Endodermal cell (in vitro differentiated cells): ENCODE measurements around the gene NDNF. TPM values are rescaled to one million over a fixed set of nuclear protein-coding genes. Genes with fewer than 3 reads are reported as not detected.

ENCODE experiments used
- DNase-seq: peaks from one replicate; pipeline ENCODE4 v3.0.0-alpha.2; 2017
- H3K27ac ChIP-seq: 2 replicates; pipeline ENCODE4 v1.5.1; 2013; ENCODE audit warnings: mild to moderate bottlenecking, low read depth, low read length, moderate library complexity
- H3K27me3 ChIP-seq: 2 replicates; pipeline ENCODE4 v1.6.1; 2013; ENCODE audit warnings: mild to moderate bottlenecking, low read length, moderate library complexity; ENCODE audit not compliant: insufficient read depth, control insufficient read depth, poor library complexity, severe bottlenecking
- H3K36me3 ChIP-seq: 2 replicates; pipeline ENCODE4 v1.7.0; 2013; ENCODE audit warnings: mild to moderate bottlenecking, low read length, moderate library complexity; ENCODE audit not compliant: control insufficient read depth, insufficient read depth
- H3K4me1 ChIP-seq: one replicate; pipeline ENCODE4 v1.7.0; 2013; ENCODE audit warnings: low read length; ENCODE audit not compliant: control insufficient read depth, insufficient read depth
- H3K4me3 ChIP-seq: 2 replicates; pipeline ENCODE4 v1.5.1; 2013; ENCODE audit warnings: mild to moderate bottlenecking, low read length, moderate library complexity
- H3K9ac ChIP-seq: 2 replicates; pipeline ENCODE4 v1.6.1; 2013; ENCODE audit warnings: mild to moderate bottlenecking, low read length, moderate library complexity; ENCODE audit not compliant: poor library complexity, severe bottlenecking; ENCODE audit errors: extremely low read depth
- H3K9me3 ChIP-seq: 2 replicates; pipeline ENCODE4 v1.6.1; 2013; ENCODE audit warnings: mild to moderate bottlenecking, low read length, moderate library complexity; ENCODE audit not compliant: control insufficient read depth
- H3K27ac Mint-ChIP-seq: 2 replicates; pipeline ENCODE4 v1.8.0; 2020; ENCODE audit warnings: mixed read lengths
- H3K27me3 Mint-ChIP-seq: 2 replicates; pipeline ENCODE4 v1.8.0; 2021; ENCODE audit warnings: mild to moderate bottlenecking, mixed read lengths; ENCODE audit not compliant: insufficient read depth
- H3K36me3 Mint-ChIP-seq: 2 replicates; pipeline ENCODE4 v1.8.0; 2020; ENCODE audit warnings: low read depth, mixed read lengths
- H3K4me1 Mint-ChIP-seq: 2 replicates; pipeline ENCODE4 v1.8.0; 2020; ENCODE audit warnings: mixed read lengths
- H3K4me3 Mint-ChIP-seq: 2 replicates; pipeline ENCODE4 v1.8.0; 2020; ENCODE audit warnings: mild to moderate bottlenecking, moderate library complexity, mixed read lengths
- H3K9me3 Mint-ChIP-seq: 2 replicates; pipeline ENCODE4 v1.8.0; 2020; ENCODE audit warnings: mild to moderate bottlenecking, mixed read lengths
- WGBS, 2 experiments: methylation state at CpG; one replicate each; pipeline versions ENCODE4 v1.1.5 to v1.1.7; 2013; ENCODE audit warnings: missing lambda C conversion rate in 2 of 2, mixed read lengths in 1 of 2; ENCODE audit not compliant: insufficient coverage in 1 of 2, insufficient read length in 1 of 2; 5-methylcytosine and 5-hydroxymethylcytosine counted together
- total RNA-seq, 2 donors: library from RNA; stranded (reverse); fragmentation: NEBNext Ultra II Directional in 1 of 2; extraction: Animal tissue kit (Norgen Biotek cat#: 25700) in 1 of 2; gene quantifications; 2 replicates in 1 of 2; 3 replicates in 1 of 2; pipeline ENCODE4 v1.2.1, GENCODE V29; 2021
- TF ChIP-seq, protein P1 (sequence below): fragments of 200-600 bp; sonication (generic); conservative IDR thresholded peaks from 2 replicates; pipeline ENCODE4 v1.5.0; 2021; ENCODE audit warnings: antibody characterized with exemption, mild to moderate bottlenecking

NDNF gene
- total RNA-seq, 2 donors from 2014 or later: 2.4 to 3.6 TPM

DNA sequence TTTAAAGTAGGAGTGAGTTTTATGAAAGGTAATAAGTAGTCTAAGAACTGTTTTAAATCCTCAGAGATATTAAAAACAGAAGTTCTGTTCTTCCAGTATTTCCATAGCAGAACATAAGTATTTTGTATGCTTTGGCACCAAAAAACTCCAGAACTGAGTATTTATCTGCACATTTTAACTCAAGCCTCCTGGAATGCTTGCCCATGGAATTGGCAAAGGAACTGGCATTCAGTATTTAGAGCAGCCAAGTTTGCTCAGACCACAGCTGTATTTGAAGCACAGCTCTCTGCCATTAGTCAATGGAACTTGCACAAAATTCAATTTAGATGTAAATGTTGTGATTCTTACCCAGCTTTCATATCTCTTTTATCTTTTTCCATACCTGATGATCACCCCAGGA is 42.2 kb downstream of the NDNF start:
- H3K27ac ChIP-seq: no peak overlapping the region
- DNase-seq: no peak
- H3K4me3 Mint-ChIP-seq: no peak overlapping the region
- no peak overlapping the region for H3K27ac Mint-ChIP-seq
- H3K36me3 ChIP-seq: no peaks in the 10 kb centered on the region
- H3K4me1 ChIP-seq: no peaks in the 10 kb centered on the region
- TF ChIP-seq, protein P1, sequence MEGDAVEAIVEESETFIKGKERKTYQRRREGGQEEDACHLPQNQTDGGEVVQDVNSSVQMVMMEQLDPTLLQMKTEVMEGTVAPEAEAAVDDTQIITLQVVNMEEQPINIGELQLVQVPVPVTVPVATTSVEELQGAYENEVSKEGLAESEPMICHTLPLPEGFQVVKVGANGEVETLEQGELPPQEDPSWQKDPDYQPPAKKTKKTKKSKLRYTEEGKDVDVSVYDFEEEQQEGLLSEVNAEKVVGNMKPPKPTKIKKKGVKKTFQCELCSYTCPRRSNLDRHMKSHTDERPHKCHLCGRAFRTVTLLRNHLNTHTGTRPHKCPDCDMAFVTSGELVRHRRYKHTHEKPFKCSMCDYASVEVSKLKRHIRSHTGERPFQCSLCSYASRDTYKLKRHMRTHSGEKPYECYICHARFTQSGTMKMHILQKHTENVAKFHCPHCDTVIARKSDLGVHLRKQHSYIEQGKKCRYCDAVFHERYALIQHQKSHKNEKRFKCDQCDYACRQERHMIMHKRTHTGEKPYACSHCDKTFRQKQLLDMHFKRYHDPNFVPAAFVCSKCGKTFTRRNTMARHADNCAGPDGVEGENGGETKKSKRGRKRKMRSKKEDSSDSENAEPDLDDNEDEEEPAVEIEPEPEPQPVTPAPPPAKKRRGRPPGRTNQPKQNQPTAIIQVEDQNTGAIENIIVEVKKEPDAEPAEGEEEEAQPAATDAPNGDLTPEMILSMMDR: no peak
- no peaks in the 10 kb centered on the region for H3K9me3 Mint-ChIP-seq
- H3K27me3 Mint-ChIP-seq: no peaks in the 10 kb centered on the region
- no peaks in the 10 kb centered on the region for H3K27me3 ChIP-seq
- no peaks in the 10 kb centered on the region for H3K36me3 Mint-ChIP-seq
- no peak overlapping the region for H3K4me3 ChIP-seq
- no peak overlapping the region for H3K9ac ChIP-seq
- no peaks in the 10 kb centered on the region for H3K4me1 Mint-ChIP-seq
- no peaks in the 10 kb centered on the region for H3K9me3 ChIP-seq

DNA sequence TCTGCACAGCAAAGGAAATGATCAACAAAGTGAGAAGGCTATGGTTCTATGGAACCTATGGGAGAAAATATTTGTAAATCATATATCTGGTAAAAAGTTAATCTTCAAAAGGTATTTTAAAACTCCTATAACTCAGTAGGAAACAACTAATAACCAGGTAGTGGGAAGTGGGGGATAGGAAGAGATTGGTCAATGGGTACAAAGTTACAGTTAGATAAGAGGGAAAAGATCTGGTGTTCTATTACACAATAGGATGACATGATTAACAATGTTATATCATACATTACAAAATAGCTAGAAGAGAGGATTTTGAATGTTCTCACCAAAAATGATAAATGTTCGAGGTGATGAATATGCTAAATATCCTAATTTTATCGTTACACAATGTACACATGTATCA is 46.3 kb downstream of the NDNF start:
- Histone ChIP-seq H3K9me3 (no peaks in the 10 kb centered on the region), H3K36me3 (no peaks in the 10 kb centered on the region), H3K4me3 (no peak overlapping the region), H3K4me1 (no peaks in the 10 kb centered on the region), H3K9ac (no peak overlapping the region), H3K27ac (no peak overlapping the region), H3K27me3 (no peaks in the 10 kb centered on the region)
- Mint-ChIP-seq H3K27me3 (no peaks in the 10 kb centered on the region), H3K36me3 (no peaks in the 10 kb centered on the region), H3K27ac (no peak overlapping the region), H3K9me3 (no peaks in the 10 kb centered on the region), H3K4me3 (no peak overlapping the region), H3K4me1 (peaks cover 7% of the 10 kb centered on the region)
- DNase-seq: no peak
- 83% methylated on average over 1 of the region's 2 CpGs; no CpG with 5 or more reads in 1 of the 2 experiments for WGBS, 2 experiments
- TF ChIP-seq, protein P1: no peak

- Histone ChIP-seq H3K9me3 (no peaks in the 10 kb centered on the region), H3K4me1 (no peaks in the 10 kb centered on the region), H3K4me3 (no peak overlapping the region), H3K36me3 (no peaks in the 10 kb centered on the region), H3K9ac (no peak overlapping the region), H3K27me3 (no peaks in the 10 kb centered on the region), H3K27ac (no peak overlapping the region)
- Mint-ChIP-seq H3K36me3 (no peaks in the 10 kb centered on the region), H3K4me3 (no peak overlapping the region), H3K4me1 (peaks cover 7% of the 10 kb centered on the region), H3K27ac (no peak overlapping the region), H3K27me3 (no peaks in the 10 kb centered on the region), H3K9me3 (no peaks in the 10 kb centered on the region)
- DNase-seq: no peak
- WGBS, 2 experiments: no CpG with 5 or more reads among the region's 3 CpGs
- TF ChIP-seq, protein P1: no peak
These were observed 46.8 kb downstream of the NDNF start for GRCh38 chr4:121025540-121025939.
